Ascending aorta (tissue), 2 donors: ENCODE measurements around the gene ESRRA. TPM values are rescaled to one million over a fixed set of nuclear protein-coding genes. Genes with fewer than 3 reads are reported as not detected.

Source experiments
- DNase-seq, 2 donors: peaks; one replicate each; pipeline ENCODE4 v3.0.0-alpha.2; 2019; ENCODE audit warnings: low spot score in 2 of 2
- H3K27ac ChIP-seq, 2 donors: fragments of 200-600 bp; sonication (generic); one replicate each; pipeline ENCODE4 v1.5.1; 2016 to 2017; ENCODE audit warnings: mild to moderate bottlenecking in 1 of 2
- H3K27me3 ChIP-seq: fragments of 200-600 bp; sonication (generic); one replicate; pipeline ENCODE4 v1.5.1; 2017
- H3K36me3 ChIP-seq, 2 donors: fragments of 200-600 bp; sonication (generic); one replicate each; pipeline ENCODE4 v1.5.1; 2016
- H3K4me1 ChIP-seq, 2 donors: fragments of 200-600 bp; sonication (generic); one replicate each; pipeline ENCODE4 v1.5.1; 2016 to 2017; ENCODE audit warnings: mild to moderate bottlenecking in 1 of 2
- H3K4me3 ChIP-seq, 2 donors: fragments of 200-600 bp; sonication (generic); one replicate each; pipeline ENCODE4 v1.5.1; 2016 to 2017; ENCODE audit warnings: mild to moderate bottlenecking in 1 of 2
- H3K9me3 ChIP-seq, 2 donors: fragments of 200-600 bp; sonication (generic); one replicate each; pipeline ENCODE4 v1.5.1; 2016
- intact Hi-C: fragments of 100-400 bp; cut with DNase I; formaldehyde crosslinking; loops from one replicate; pipeline ENCODE4 v1.15.1; 2023
- total RNA-seq: library from RNA; depleted of rRNA; stranded (reverse); fragments of >200 nt; gene quantifications from one replicate; pipeline ENCODE4 v1.1.0, GENCODE V29; 2016
- TF ChIP-seq, protein P1 (sequence below), 3 experiments: fragments of 200-600 bp in 2 of 3; fragments of 450-650 bp in 1 of 3; sonication (generic) in 2 of 3; IDR thresholded peaks; one replicate each; pipeline ENCODE4 v1.5.1; 2016 to 2019; ENCODE audit warnings: antibody characterized with exemption in 3 of 3, mild to moderate bottlenecking in 1 of 3, moderate library complexity in 1 of 3

Gene ESRRA
- total RNA-seq, result 53.4 TPM

DNA sequence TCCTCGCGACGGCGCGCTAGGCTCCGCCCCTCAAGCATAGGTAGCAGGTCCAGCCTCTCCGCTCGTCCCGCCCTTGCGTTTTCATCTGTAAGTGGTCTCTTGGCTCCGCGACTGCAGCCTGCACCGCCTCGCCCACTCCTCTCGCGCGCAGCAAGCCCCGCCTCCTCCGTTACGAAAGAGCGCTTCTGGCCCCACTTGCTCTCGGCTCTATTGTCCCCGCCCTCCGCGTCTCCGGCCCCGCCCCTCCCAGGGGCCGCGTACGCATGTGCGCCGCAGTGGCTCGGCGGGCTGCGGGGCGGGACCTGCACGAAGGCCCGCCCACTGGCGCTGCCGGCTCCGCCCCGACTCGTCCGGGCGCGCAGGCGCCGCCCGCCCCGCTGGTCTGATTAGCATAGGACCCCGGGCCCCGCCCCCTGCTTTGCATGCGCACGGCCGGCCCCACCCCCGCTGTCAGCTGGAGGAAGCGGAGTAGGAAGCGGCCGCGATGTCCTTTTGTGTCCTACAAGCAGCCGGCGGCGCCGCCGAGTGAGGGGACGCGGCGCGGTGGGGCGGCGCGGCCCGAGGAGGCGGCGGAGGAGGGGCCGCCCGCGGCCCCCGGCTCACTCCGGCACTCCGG, at the start of gene ESRRA:
Gene ESRRA (plus strand): TSS at position 450 of the 616 bp plus-strand sequence. CDS start 1,656 bp downstream, outside the sequence.
- Histone ChIP-seq H3K9me3 (no peaks in the 10 kb centered on the region), H3K27me3 (no peaks in the 10 kb centered on the region), H3K4me1 (peaks cover 10 to 15% of the 10 kb centered on the region in 2 donors), H3K4me3 (peak within 1 kb of the TSS; percentile 72 to 81), H3K36me3 (no peaks in the 10 kb centered on the region), H3K27ac (peak within 1 kb of the TSS; percentile 68 to 86)
- peak; percentile 100 for DNase-seq
- intact Hi-C loops, result loop anchor here (1.0 to 2.0 kb wide), 5 partner anchors 12 to 64 kb away; partner anchors contain the start of genes FKBP2, GPR137, RPS6KA4 and TRMT112
- TF ChIP-seq, protein P1, sequence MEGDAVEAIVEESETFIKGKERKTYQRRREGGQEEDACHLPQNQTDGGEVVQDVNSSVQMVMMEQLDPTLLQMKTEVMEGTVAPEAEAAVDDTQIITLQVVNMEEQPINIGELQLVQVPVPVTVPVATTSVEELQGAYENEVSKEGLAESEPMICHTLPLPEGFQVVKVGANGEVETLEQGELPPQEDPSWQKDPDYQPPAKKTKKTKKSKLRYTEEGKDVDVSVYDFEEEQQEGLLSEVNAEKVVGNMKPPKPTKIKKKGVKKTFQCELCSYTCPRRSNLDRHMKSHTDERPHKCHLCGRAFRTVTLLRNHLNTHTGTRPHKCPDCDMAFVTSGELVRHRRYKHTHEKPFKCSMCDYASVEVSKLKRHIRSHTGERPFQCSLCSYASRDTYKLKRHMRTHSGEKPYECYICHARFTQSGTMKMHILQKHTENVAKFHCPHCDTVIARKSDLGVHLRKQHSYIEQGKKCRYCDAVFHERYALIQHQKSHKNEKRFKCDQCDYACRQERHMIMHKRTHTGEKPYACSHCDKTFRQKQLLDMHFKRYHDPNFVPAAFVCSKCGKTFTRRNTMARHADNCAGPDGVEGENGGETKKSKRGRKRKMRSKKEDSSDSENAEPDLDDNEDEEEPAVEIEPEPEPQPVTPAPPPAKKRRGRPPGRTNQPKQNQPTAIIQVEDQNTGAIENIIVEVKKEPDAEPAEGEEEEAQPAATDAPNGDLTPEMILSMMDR (IDR thresholded peaks at IDR 0.05), result no peak

DNA sequence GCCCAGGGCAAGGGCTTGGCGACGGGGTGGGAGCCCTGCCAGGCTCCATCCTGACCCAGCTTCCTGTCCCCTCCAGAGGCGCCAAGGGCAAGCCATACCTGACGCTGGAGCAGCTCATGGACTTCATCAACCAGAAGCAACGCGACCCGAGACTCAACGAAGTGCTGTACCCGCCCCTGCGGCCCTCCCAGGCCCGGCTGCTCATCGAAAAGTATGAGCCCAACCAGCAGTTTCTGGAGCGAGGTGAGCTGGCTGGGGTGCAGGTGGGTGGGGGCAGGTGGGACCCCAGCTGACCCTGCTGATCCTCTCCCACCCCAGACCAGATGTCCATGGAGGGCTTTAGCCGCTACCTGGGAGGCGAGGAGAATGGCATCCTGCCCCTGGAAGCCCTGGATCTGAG, 49.0 kb upstream of the ESRRA start:
- H3K27ac ChIP-seq, result no peak overlapping the region
- no peaks in the 10 kb centered on the region for H3K27me3 ChIP-seq
- TF ChIP-seq, protein P1 (IDR thresholded peaks at IDR 0.05), result no peak
- H3K36me3 ChIP-seq, result peaks cover 52 to 63% of the 10 kb centered on the region in 2 donors
- H3K9me3 ChIP-seq, result no peaks in the 10 kb centered on the region
- H3K4me3 ChIP-seq, result no peak overlapping the region
- no peak for DNase-seq
- intact Hi-C loops, result no loop called here
- peaks cover 7 to 18% of the 10 kb centered on the region in 2 donors for H3K4me1 ChIP-seq

DNA sequence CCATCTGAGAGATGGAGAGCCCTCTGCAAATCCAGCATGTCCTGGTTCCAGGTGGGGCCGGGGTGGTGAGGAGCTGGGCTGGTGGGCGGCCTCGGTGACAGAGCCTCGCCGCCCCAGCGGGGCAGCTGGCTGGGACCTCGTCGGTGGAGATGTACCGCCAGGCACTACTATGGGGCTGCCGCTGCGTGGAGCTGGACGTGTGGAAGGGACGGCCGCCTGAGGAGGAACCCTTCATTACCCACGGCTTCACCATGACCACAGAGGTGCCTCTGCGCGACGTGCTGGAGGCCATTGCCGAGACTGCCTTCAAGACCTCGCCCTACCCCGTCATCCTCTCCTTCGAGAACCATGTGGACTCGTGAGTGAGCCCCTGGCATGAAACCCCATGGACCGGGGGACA, 47.0 kb upstream of the ESRRA start:
- Histone ChIP-seq H3K36me3 (peaks cover 73 to 83% of the 10 kb centered on the region in 2 donors), H3K27ac (no peak overlapping the region), H3K4me1 (peaks cover 0 to 5% of the 10 kb centered on the region in 2 donors), H3K4me3 (no peak overlapping the region), H3K27me3 (no peaks in the 10 kb centered on the region), H3K9me3 (no peaks in the 10 kb centered on the region)
- DNase-seq, result no peak
- TF ChIP-seq, protein P1 (IDR thresholded peaks at IDR 0.05), result no peak
- intact Hi-C loops, result no loop called here

DNA sequence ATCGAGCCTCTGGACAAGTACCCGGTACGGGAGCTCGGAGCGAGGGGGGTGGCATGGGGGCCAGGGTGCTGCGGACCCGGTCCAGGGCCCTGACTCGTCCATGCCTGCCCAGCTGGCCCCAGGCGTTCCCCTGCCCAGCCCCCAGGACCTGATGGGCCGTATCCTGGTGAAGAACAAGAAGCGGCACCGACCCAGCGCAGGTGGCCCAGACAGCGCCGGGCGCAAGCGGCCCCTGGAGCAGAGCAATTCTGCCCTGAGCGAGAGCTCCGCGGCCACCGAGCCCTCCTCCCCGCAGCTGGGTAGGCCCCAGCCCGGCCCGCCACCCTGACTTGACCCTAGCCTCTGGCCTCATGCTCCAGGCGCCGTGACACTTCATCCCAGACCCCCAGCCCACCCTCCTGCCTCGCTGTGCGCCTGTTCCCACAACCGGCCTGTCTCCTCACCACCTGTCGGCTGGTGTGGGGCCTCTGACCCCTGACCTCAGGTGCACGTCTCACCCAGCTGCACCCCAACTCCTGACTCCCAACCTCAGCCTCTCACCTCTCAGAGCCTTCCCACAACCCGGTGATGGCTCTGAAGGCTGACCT, 46.3 kb upstream of the ESRRA start:
- Histone ChIP-seq H3K4me3 (no peak overlapping the region), H3K27me3 (no peaks in the 10 kb centered on the region), H3K27ac (no peak overlapping the region), H3K9me3 (no peaks in the 10 kb centered on the region), H3K4me1 (no peaks in the 10 kb centered on the region), H3K36me3 (peaks cover 80 to 90% of the 10 kb centered on the region in 2 donors)
- intact Hi-C loops, result no loop called here
- DNase-seq, result no peak
- TF ChIP-seq, protein P1 (IDR thresholded peaks at IDR 0.05), result no peak

DNA sequence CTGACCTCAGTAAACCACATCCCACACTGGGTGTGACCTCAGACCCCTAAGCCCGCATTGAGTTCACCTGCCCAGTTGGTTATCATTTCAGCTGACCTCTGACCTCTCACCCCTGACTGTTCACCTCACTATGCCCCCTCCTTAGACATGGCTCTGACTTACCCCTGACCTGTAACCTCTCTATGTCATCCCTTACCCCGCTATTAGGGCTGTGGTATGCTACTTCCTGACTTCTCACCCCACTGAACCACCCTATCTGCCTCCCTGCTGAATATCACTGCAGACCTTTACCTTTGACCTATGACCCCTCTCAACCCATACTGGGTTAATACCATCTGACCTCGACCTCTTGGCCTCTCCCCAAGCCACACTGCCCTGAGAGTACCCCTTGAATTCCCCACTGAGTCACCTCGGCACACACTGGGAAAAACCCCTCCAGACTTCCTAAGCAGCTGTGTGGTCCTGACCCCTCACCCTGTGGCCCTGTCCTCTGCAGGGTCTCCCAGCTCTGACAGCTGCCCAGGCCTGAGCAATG, 45.7 kb upstream of the ESRRA start:
- TF ChIP-seq, protein P1 (IDR thresholded peaks at IDR 0.05), result no peak
- intact Hi-C loops, result no loop called here
- H3K36me3 ChIP-seq, result peaks cover 80 to 93% of the 10 kb centered on the region in 2 donors

More for the DNA sequence above, 45.7 kb upstream of the ESRRA start:
- Histone ChIP-seq H3K27ac (no peak overlapping the region), H3K27me3 (no peaks in the 10 kb centered on the region), H3K4me1 (no peaks in the 10 kb centered on the region), H3K9me3 (no peaks in the 10 kb centered on the region), H3K4me3 (no peak overlapping the region)
- no peak for DNase-seq
